HEK293 (cell line): ENCODE results near the gene CDKAL1.
"Not testable (repeated sequence)": the region's sequence is repeated elsewhere in the genome, so short reads cannot be mapped to it uniquely, and the experiment has no call there.

Experiments
- CTCF ChIA-PET: fragments of 350-600 bp; formaldehyde crosslinking; extraction: SDS; loops from one replicate; lab custom pipeline; 2021; ENCODE audit warnings: antibody characterized with exemption; lab: Yijun Ruan, JAX
- POLR2A ChIA-PET: fragments of 300-600 bp; formaldehyde crosslinking; extraction: SDS; loops from one replicate; lab custom pipeline; 2020; ENCODE audit warnings: antibody characterized with exemption, inconsistent platforms; lab: Yijun Ruan, JAX
- H3K27ac ChIP-seq: fragments of 200-500 bp; sonication (Bioruptor generic); 2 replicates; pipeline ENCODE4 v1.5.1; 2014; ENCODE audit warnings: low read depth, low read length, control low read depth, inconsistent platforms; ENCODE audit errors: extremely low read depth
- H3K36me3 ChIP-seq, 2 experiments: fragments of 200-500 bp in 1 of 2; sonication (Bioruptor generic) in 1 of 2; 1 replicate in 1 of 2; 2 replicates in 1 of 2; pipeline ENCODE4 v1.5.1; 2014 to 2017; ENCODE audit warnings: inconsistent platforms in 2 of 2, low read length in 2 of 2; ENCODE audit not compliant: control insufficient read depth in 2 of 2, insufficient read depth in 1 of 2
- H3K4me1 ChIP-seq: fragments of 200-500 bp; sonication (Bioruptor generic); 2 replicates; pipeline ENCODE4 v1.5.1; 2014; ENCODE audit warnings: mild to moderate bottlenecking, low read length, inconsistent platforms; ENCODE audit not compliant: control insufficient read depth, insufficient read depth
- H3K4me3 ChIP-seq: 2 replicates; pipeline ENCODE4 v1.5.1; 2011; ENCODE audit warnings: low read depth, mild to moderate bottlenecking, control low read depth, low read length, moderate library complexity
- H3K9me3 ChIP-seq: fragments of 200-500 bp; sonication (Bioruptor generic); 2 replicates; pipeline ENCODE4 v1.5.1; 2014; ENCODE audit warnings: low read depth, low read length, inconsistent platforms; ENCODE audit not compliant: control insufficient read depth, insufficient read depth
- HOXA7 ChIP-seq: sonication (generic); formaldehyde crosslinking; IDR thresholded peaks from 2 replicates; pipeline ENCODE4 v1.8.1; 2022; ENCODE audit warnings: missing genetic modification reagents, borderline replicate concordance
- KLF10 ChIP-seq: fragments of 450-650 bp; IDR thresholded peaks from 2 replicates; pipeline ENCODE4 v1.5.1; 2018; ENCODE audit warnings: missing biosample characterization, mild to moderate bottlenecking, missing genetic modification characterization
- KLF8 ChIP-seq: fragments of 450-650 bp; formaldehyde crosslinking; IDR thresholded peaks from 2 replicates; pipeline ENCODE4 v1.5.1; 2016; ENCODE audit warnings: missing biosample characterization, missing genetic modification characterization
- OVOL3 ChIP-seq: fragments of 450-650 bp; formaldehyde crosslinking; IDR thresholded peaks from 2 replicates; pipeline ENCODE4 v1.5.1; 2016; ENCODE audit warnings: missing biosample characterization, missing genetic modification characterization
- SCRT1 ChIP-seq: fragments of 450-650 bp; formaldehyde crosslinking; IDR thresholded peaks from 2 replicates; pipeline ENCODE4 v1.5.1; 2016; ENCODE audit warnings: missing biosample characterization, missing genetic modification characterization, borderline replicate concordance
- SCRT2 ChIP-seq: fragments of 450-650 bp; formaldehyde crosslinking; IDR thresholded peaks from 2 replicates; pipeline ENCODE4 v1.5.1; 2016; ENCODE audit warnings: missing biosample characterization, missing genetic modification characterization
- ZBTB1 ChIP-seq: fragments of 450-650 bp; formaldehyde crosslinking; IDR thresholded peaks from 2 replicates; pipeline ENCODE4 v1.5.1; 2016; ENCODE audit warnings: missing biosample characterization, missing genetic modification characterization
- ZNF146 ChIP-seq: fragments of 450-650 bp; formaldehyde crosslinking; IDR thresholded peaks from 2 replicates; pipeline ENCODE4 v1.5.1; 2016; ENCODE audit warnings: missing biosample characterization, missing genetic modification characterization
- ZNF157 ChIP-seq: fragments of 450-650 bp; formaldehyde crosslinking; IDR thresholded peaks from 2 replicates; pipeline ENCODE4 v1.5.1; 2016; ENCODE audit warnings: missing biosample characterization, missing genetic modification characterization
- ZNF362 ChIP-seq: fragments of 450-650 bp; formaldehyde crosslinking; IDR thresholded peaks from 2 replicates; pipeline ENCODE4 v1.5.1; 2016; ENCODE audit warnings: missing biosample characterization, missing genetic modification characterization
- ZNF433 ChIP-seq: fragments of 450-650 bp; formaldehyde crosslinking; IDR thresholded peaks from 2 replicates; pipeline ENCODE4 v1.5.1; 2016; ENCODE audit warnings: missing biosample characterization, missing genetic modification characterization, low read depth
- ZNF549 ChIP-seq: fragments of 450-650 bp; IDR thresholded peaks from 2 replicates; pipeline ENCODE4 v1.5.1; 2018; ENCODE audit warnings: missing biosample characterization, missing genetic modification characterization, mild to moderate bottlenecking, inconsistent platforms, moderate library complexity
- TF ChIP-seq, protein P1 (sequence below): fragments of 450-650 bp; formaldehyde crosslinking; IDR thresholded peaks from 2 replicates; pipeline ENCODE4 v1.5.1; 2016; ENCODE audit warnings: missing biosample characterization, missing genetic modification characterization, low read depth
- TF ChIP-seq, protein P2 (sequence below): fragments of 450-650 bp; formaldehyde crosslinking; IDR thresholded peaks from 2 replicates; pipeline ENCODE4 v1.5.1; 2016; ENCODE audit warnings: missing biosample characterization, missing genetic modification characterization
- TF ChIP-seq, protein P3 (sequence below): fragments of 450-650 bp; formaldehyde crosslinking; IDR thresholded peaks from 2 replicates; pipeline ENCODE4 v1.5.1; 2016; ENCODE audit warnings: missing biosample characterization, missing genetic modification characterization

CDKAL1 gene

GRCh38 chr6:20717743-20718142 is 183.5 kb downstream of the CDKAL1 start (continued):
- no peak for TF ChIP-seq ZNF362
- TF ChIP-seq, all 188 proteins: peak for 2

- TF ChIP-seq, protein P1, sequence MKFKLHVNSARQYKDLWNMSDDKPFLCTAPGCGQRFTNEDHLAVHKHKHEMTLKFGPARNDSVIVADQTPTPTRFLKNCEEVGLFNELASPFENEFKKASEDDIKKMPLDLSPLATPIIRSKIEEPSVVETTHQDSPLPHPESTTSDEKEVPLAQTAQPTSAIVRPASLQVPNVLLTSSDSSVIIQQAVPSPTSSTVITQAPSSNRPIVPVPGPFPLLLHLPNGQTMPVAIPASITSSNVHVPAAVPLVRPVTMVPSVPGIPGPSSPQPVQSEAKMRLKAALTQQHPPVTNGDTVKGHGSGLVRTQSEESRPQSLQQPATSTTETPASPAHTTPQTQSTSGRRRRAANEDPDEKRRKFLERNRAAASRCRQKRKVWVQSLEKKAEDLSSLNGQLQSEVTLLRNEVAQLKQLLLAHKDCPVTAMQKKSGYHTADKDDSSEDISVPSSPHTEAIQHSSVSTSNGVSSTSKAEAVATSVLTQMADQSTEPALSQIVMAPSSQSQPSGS (tag by site-specific recombination), result 0 out of 2 replicates have a peak, but pooled peaks have one; percentile 16
- no peak for TF ChIP-seq KLF10
- POLR2A ChIA-PET, result no interaction called here
- Histone ChIP-seq H3K36me3 (no peaks in the 10 kb centered on the region), H3K9me3 (no peaks in the 10 kb centered on the region), H3K4me1 (no peaks in the 10 kb centered on the region), H3K4me3 (no peak overlapping the region), H3K27ac (no peak overlapping the region)
- CTCF ChIA-PET, result interaction anchor here (0.6 to 1.7 kb wide), 3 partner anchors 8 to 802 kb away, joined by 3 to 4 read pairs (median 3); no protein-coding TSS in a partner anchor
These were observed 184.7 kb downstream of the CDKAL1 start for GRCh38 chr6:20718705-20719653.

GRCh38 chr6:20719980-20720379 is 185.7 kb downstream of the CDKAL1 start:
- H3K27ac ChIP-seq, result no peak overlapping the region
- H3K36me3 ChIP-seq, result no peaks in the 10 kb centered on the region
- H3K4me3 ChIP-seq, result no peak overlapping the region
- no peaks in the 10 kb centered on the region for H3K9me3 ChIP-seq
- TF ChIP-seq SCRT1 (tag by site-specific recombination), result 0 out of 2 replicates have a peak, but pooled peaks have one; percentile 34
- peak; percentile 51; the same call in 1 of the 2 replicates for TF ChIP-seq SCRT2
- TF ChIP-seq ZNF433 (tag by site-specific recombination), result no peak
- TF ChIP-seq, all 188 proteins: peak for 2
- POLR2A ChIA-PET, result no interaction called here
- CTCF ChIA-PET, result no interaction called here
- H3K4me1 ChIP-seq, result no peaks in the 10 kb centered on the region

GRCh38 chr6:20721121-20721520 is 186.9 kb downstream of the CDKAL1 start:
- H3K4me3 ChIP-seq, CTCF ChIA-PET, H3K27ac ChIP-seq, H3K36me3 ChIP-seq, POLR2A ChIA-PET, H3K9me3 ChIP-seq, H3K4me1 ChIP-seq: not testable (repeated sequence)
- peak; percentile 94 for TF ChIP-seq ZNF146 (tag by site-specific recombination)
- TF ChIP-seq, protein P2, sequence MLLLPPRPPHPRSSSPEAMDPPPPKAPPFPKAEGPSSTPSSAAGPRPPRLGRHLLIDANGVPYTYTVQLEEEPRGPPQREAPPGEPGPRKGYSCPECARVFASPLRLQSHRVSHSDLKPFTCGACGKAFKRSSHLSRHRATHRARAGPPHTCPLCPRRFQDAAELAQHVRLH, result peak; percentile 69; the same call in 1 of the 2 replicates

DNA sequence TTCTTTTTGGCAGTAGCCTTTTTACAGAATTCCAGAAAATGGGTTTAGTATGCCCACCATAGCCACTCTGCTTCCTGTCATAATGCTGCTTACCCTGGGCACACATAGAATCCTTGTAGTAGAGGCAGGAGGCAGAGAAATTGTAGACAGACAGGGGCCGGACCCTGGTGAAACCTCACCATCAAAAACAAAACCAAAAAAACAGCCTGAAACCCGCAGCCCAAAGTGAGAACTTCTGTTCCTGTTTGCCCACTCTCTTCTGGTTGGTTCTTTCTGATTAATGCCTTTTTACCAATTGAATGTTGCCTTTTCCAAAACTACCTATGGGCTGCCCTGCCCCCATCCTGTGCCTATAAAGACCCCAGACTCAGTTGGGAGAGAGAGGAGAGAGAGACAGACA is 188.2 kb downstream of the CDKAL1 start:
- H3K4me1 ChIP-seq, result no peaks in the 10 kb centered on the region; the same call in 1 of the 2 replicates
- no peak overlapping the region for H3K27ac ChIP-seq
- CTCF ChIA-PET, result no interaction called here
- TF ChIP-seq, protein P3, sequence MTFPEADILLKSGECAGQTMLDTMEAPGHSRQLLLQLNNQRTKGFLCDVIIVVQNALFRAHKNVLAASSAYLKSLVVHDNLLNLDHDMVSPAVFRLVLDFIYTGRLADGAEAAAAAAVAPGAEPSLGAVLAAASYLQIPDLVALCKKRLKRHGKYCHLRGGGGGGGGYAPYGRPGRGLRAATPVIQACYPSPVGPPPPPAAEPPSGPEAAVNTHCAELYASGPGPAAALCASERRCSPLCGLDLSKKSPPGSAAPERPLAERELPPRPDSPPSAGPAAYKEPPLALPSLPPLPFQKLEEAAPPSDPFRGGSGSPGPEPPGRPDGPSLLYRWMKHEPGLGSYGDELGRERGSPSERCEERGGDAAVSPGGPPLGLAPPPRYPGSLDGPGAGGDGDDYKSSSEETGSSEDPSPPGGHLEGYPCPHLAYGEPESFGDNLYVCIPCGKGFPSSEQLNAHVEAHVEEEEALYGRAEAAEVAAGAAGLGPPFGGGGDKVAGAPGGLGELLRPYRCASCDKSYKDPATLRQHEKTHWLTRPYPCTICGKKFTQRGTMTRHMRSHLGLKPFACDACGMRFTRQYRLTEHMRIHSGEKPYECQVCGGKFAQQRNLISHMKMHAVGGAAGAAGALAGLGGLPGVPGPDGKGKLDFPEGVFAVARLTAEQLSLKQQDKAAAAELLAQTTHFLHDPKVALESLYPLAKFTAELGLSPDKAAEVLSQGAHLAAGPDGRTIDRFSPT (tag by site-specific recombination), result no peak
- no peak for TF ChIP-seq ZNF549 (tag by site-specific recombination)
- TF ChIP-seq ZBTB1, result no peak
- no peak for TF ChIP-seq ZNF157 (tag by site-specific recombination)
- TF ChIP-seq KLF8 (tag by site-specific recombination), result no peak
- TF ChIP-seq HOXA7, result no peak
- no peak for TF ChIP-seq ZNF362
- TF ChIP-seq OVOL3 (tag by site-specific recombination), result no peak

More for the DNA sequence above, 188.2 kb downstream of the CDKAL1 start:
- no peaks in the 10 kb centered on the region for H3K36me3 ChIP-seq
- POLR2A ChIA-PET, result no interaction called here
- no peaks in the 10 kb centered on the region for H3K9me3 ChIP-seq
- no peak overlapping the region for H3K4me3 ChIP-seq
